Measurements from ENCODE around the gene FMNL2.

FMNL2 gene

GRCh38 chr2:152497481-152498052 is 162.6 kb downstream of the FMNL2 start:
- no peak overlapping the region for H3K4me3 ChIP-seq (ENCODE audit: control insufficient read depth, low read depth, low read length)
- peak; percentile 48 for DNase-seq (ENCODE audit: low read depth)
- TF ChIP-seq, protein P1, sequence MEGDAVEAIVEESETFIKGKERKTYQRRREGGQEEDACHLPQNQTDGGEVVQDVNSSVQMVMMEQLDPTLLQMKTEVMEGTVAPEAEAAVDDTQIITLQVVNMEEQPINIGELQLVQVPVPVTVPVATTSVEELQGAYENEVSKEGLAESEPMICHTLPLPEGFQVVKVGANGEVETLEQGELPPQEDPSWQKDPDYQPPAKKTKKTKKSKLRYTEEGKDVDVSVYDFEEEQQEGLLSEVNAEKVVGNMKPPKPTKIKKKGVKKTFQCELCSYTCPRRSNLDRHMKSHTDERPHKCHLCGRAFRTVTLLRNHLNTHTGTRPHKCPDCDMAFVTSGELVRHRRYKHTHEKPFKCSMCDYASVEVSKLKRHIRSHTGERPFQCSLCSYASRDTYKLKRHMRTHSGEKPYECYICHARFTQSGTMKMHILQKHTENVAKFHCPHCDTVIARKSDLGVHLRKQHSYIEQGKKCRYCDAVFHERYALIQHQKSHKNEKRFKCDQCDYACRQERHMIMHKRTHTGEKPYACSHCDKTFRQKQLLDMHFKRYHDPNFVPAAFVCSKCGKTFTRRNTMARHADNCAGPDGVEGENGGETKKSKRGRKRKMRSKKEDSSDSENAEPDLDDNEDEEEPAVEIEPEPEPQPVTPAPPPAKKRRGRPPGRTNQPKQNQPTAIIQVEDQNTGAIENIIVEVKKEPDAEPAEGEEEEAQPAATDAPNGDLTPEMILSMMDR (conservative IDR thresholded peaks at IDR 0.05; ENCODE audit: control insufficient read depth, insufficient read depth, low read depth, low read length) = no peak

GRCh38 chr2:152499331-152499816 is 164.4 kb downstream of the FMNL2 start:
- H3K4me3 ChIP-seq (ENCODE audit: control insufficient read depth, low read depth, low read length) = no peak overlapping the region
- peak; percentile 76 for DNase-seq (ENCODE audit: low read depth)
- TF ChIP-seq, protein P1 (conservative IDR thresholded peaks at IDR 0.05; ENCODE audit: control insufficient read depth, insufficient read depth, low read depth, low read length) = no peak

DNA sequence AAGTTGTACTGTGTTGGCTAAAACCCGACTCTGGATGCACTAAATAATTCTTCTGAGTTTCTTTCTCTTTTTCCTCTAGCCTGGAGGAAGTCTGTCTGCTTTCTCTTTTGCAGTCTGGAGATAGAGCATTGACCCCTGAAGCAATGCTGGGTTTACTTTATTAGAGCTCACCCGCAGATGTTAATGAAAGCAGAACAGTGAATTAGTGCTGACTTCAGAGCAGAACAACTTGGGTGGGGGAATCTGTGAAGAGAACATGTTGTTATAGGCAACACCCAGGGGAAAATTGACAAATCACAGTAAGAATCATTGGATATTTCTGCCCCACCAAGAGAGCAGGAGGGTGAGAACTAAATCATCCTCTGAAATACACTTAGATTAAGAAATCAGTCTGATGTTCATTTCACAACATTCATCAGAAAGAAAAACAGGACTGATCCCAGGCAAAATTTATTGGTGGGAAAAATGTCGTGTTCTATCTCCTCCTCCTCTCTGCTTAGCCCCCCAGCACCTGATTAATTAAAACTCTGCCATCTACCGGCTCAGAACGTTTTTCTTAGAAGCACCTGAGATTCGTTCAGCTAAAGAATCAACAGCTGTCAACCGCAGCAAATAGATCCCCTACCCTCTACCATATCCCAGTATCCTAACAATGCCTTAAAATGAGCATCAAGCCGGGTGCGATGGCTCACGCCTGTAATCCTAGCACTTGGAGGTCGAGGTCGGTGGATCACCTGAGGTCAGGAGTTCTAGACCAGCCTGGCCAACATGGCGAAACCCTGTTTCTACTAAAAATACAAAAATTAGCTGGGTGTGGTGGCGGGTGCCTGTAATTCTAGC is 165.1 kb downstream of the FMNL2 start:
- TF ChIP-seq, protein P1 (conservative IDR thresholded peaks at IDR 0.05; ENCODE audit: control insufficient read depth, insufficient read depth, low read depth, low read length) = no peak
- DNase-seq (ENCODE audit: low read depth) = peak; percentile 93
- H3K4me3 ChIP-seq (ENCODE audit: control insufficient read depth, low read depth, low read length) = no peak overlapping the region

DNA sequence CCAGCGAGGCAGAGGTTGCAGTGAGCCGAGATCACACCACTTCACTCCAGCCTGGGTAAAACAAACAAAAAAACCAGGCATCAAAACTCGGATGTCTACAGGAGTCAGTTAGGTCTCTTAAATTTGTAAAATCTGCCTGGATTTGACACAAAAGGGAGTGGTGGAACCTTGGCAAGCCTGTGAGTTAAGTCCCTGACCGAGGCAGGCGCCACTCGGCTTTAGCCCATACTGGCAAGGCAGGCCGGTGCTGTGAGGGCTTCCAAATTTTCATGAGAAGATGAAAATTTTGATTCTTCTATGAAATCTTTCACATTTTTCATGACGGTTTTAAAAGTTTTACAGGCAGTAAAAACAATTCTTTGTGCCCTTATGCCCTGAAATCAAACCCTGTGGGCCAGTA is 165.8 kb downstream of the FMNL2 start:
- DNase-seq (ENCODE audit: low read depth) = no peak
- no peak overlapping the region for H3K4me3 ChIP-seq (ENCODE audit: control insufficient read depth, low read depth, low read length)
- TF ChIP-seq, protein P1 (conservative IDR thresholded peaks at IDR 0.05; ENCODE audit: control insufficient read depth, insufficient read depth, low read depth, low read length) = no peak

GRCh38 chr2:152501666-152502065 is 166.7 kb downstream of the FMNL2 start:
- DNase-seq (ENCODE audit: low read depth) = no peak
- H3K4me3 ChIP-seq (ENCODE audit: control insufficient read depth, low read depth, low read length) = no peak overlapping the region
- TF ChIP-seq, protein P1 (conservative IDR thresholded peaks at IDR 0.05; ENCODE audit: control insufficient read depth, insufficient read depth, low read depth, low read length) = no peak

- no peak overlapping the region for H3K4me3 ChIP-seq (ENCODE audit: control insufficient read depth, low read depth, low read length)
- DNase-seq (ENCODE audit: low read depth) = peak; percentile 38
- TF ChIP-seq, protein P1 (conservative IDR thresholded peaks at IDR 0.05; ENCODE audit: control insufficient read depth, insufficient read depth, low read depth, low read length) = no peak
These were observed 169.6 kb downstream of the FMNL2 start for GRCh38 chr2:152504618-152505017.

Data from fibroblast of mammary gland (primary cell).